IMR-90 (cell line): ENCODE measurements around the gene TBPL2. TPM values are rescaled to one million over a fixed set of nuclear protein-coding genes. Genes with fewer than 3 reads are reported as not detected.

Experiments used
- ATAC-seq: fragments of 200-7000 bp; cut with Tn5 transposase; 2 replicates; pipeline ENCODE4 v1.9.1; 2020; ENCODE audit warnings: low read depth, mild to moderate bottlenecking, moderate library complexity
- BruUV-seq: library from RNA; stranded (reverse); fragments of 400-500 nt; replicated peaks from 2 replicates; lab custom pipeline; 2021; lab: Mats Ljungman, UMichigan
- CTCF ChIA-PET: fragments of 300-600 bp; formaldehyde crosslinking; extraction: SDS; loops from one replicate; lab custom pipeline; 2021; ENCODE audit warnings: antibody characterized with exemption; lab: Yijun Ruan, JAX
- POLR2A ChIA-PET: fragments of 300-600 bp; sonication (Branson Sonifier 250); formaldehyde crosslinking; loops from one replicate; lab custom pipeline; 2022; ENCODE audit warnings: antibody characterized with exemption; ENCODE audit not compliant: unreplicated experiment; lab: Charles Lee
- DNase-seq: peaks from one replicate; pipeline ENCODE4 v3.0.0; 2013
- H2AFZ ChIP-seq: replicated peaks from 2 replicates; pipeline ENCODE3; 2013; ENCODE audit warnings: low read length, mild to moderate bottlenecking; ENCODE audit not compliant: poor library complexity
- H2AK5ac ChIP-seq: 2 replicates; pipeline ENCODE4 v1.6.1; 2013; ENCODE audit warnings: low read depth, low read length, inconsistent platforms
- H2AK9ac ChIP-seq: replicated peaks from 2 replicates; pipeline ENCODE3; 2013; ENCODE audit warnings: mild to moderate bottlenecking, low read depth, low read length, moderate library complexity; ENCODE audit not compliant: poor library complexity
- H2BK120ac ChIP-seq: 2 replicates; pipeline ENCODE4 v1.6.1; 2013; ENCODE audit warnings: low read depth, low read length, inconsistent platforms
- H2BK15ac ChIP-seq: 3 replicates; pipeline ENCODE4 v1.6.1; 2013; ENCODE audit warnings: low read depth, low read length, inconsistent platforms
- H2BK20ac ChIP-seq: 2 replicates; pipeline ENCODE4 v1.6.1; 2013; ENCODE audit warnings: low read depth, mild to moderate bottlenecking, inconsistent platforms, low read length, moderate library complexity
- H2BK5ac ChIP-seq: 2 replicates; pipeline ENCODE4 v1.6.1; 2013; ENCODE audit warnings: mild to moderate bottlenecking, low read depth, low read length, inconsistent platforms; ENCODE audit not compliant: poor library complexity, severe bottlenecking
- H3K14ac ChIP-seq: replicated peaks from 2 replicates; pipeline ENCODE4 v1.6.1; 2013; ENCODE audit warnings: low read depth, low read length, inconsistent platforms
- H3K18ac ChIP-seq: 2 replicates; pipeline ENCODE4 v1.6.1; 2013; ENCODE audit warnings: low read depth, low read length, control low read depth
- H3K23ac ChIP-seq: 2 replicates; pipeline ENCODE4 v1.6.1; 2013; ENCODE audit warnings: low read depth, low read length, inconsistent platforms
- H3K27ac ChIP-seq: 2 replicates; pipeline ENCODE4 v1.5.1; 2013; ENCODE audit warnings: mild to moderate bottlenecking, control low read depth, low read length; ENCODE audit not compliant: insufficient read depth
- H3K27me3 ChIP-seq: 2 replicates; pipeline ENCODE4 v1.6.1; 2013; ENCODE audit warnings: low read length; ENCODE audit not compliant: control insufficient read depth, insufficient read depth
- H3K36me3 ChIP-seq: 2 replicates; pipeline ENCODE4 v1.6.1; 2013; ENCODE audit warnings: low read length, mixed read lengths; ENCODE audit not compliant: control insufficient read depth, insufficient read depth
- H3K4ac ChIP-seq: 2 replicates; pipeline ENCODE4 v1.6.1; 2013; ENCODE audit warnings: low read depth, low read length, inconsistent platforms
- H3K4me1 ChIP-seq: 2 replicates; pipeline ENCODE4 v1.6.1; 2013; ENCODE audit warnings: low read length, mixed read lengths; ENCODE audit not compliant: control insufficient read depth, insufficient read depth
- H3K4me2 ChIP-seq: 2 replicates; pipeline ENCODE4 v1.6.1; 2013; ENCODE audit warnings: low read depth, mild to moderate bottlenecking, control low read depth, low read length, moderate library complexity
- H3K4me3 ChIP-seq: 2 replicates; pipeline ENCODE4 v1.5.1; 2013; ENCODE audit warnings: low read depth, mild to moderate bottlenecking, control low read depth, low read length, moderate library complexity; ENCODE audit not compliant: insufficient read depth
- H3K56ac ChIP-seq: 2 replicates; pipeline ENCODE4 v1.6.1; 2013; ENCODE audit warnings: low read length, inconsistent platforms; ENCODE audit not compliant: insufficient read depth; ENCODE audit errors: extremely low read depth
- H3K79me1 ChIP-seq, 2 experiments: 2 replicates each; pipeline ENCODE4 v1.6.1; 2013; ENCODE audit warnings: low read length in 2 of 2, inconsistent platforms in 1 of 2, low read depth in 1 of 2
- H3K9ac ChIP-seq: 2 replicates; pipeline ENCODE4 v1.6.1; 2013; ENCODE audit warnings: low read depth, low read length, control low read depth
- H3K9me1 ChIP-seq: 2 replicates; pipeline ENCODE4 v1.6.1; 2013; ENCODE audit warnings: low read length, inconsistent platforms; ENCODE audit not compliant: insufficient read depth
- H3K9me3 ChIP-seq: 2 replicates; pipeline ENCODE4 v1.6.1; 2013; ENCODE audit warnings: low read length; ENCODE audit not compliant: control insufficient read depth, insufficient read depth
- H4K20me1 ChIP-seq: 2 replicates; pipeline ENCODE4 v1.6.1; 2013; ENCODE audit warnings: low read length, inconsistent platforms; ENCODE audit not compliant: insufficient read depth
- H4K5ac ChIP-seq: 2 replicates; pipeline ENCODE4 v1.6.1; 2013; ENCODE audit warnings: mild to moderate bottlenecking, low read depth, low read length, control low read depth
- H4K8ac ChIP-seq, 2 experiments: 2 replicates each; pipeline ENCODE4 v1.6.1; 2013; ENCODE audit warnings: low read depth in 2 of 2, low read length in 2 of 2, control low read depth in 1 of 2, inconsistent platforms in 1 of 2
- H4K91ac ChIP-seq: 2 replicates; pipeline ENCODE4 v1.6.1; 2013; ENCODE audit warnings: low read depth, low read length, inconsistent platforms; ENCODE audit not compliant: insufficient read depth
- BHLHE40 ChIP-seq: fragments of 150-350 bp; IDR thresholded peaks from 2 replicates; pipeline ENCODE4 v1.6.1; 2016; ENCODE audit warnings: mild to moderate bottlenecking, low read depth, low read length
- CEBPB ChIP-seq: IDR thresholded peaks from 2 replicates; pipeline ENCODE4 v1.6.1; 2012; ENCODE audit warnings: low read depth, low read length, improper control_type of control experiment
- CHD1 ChIP-seq: IDR thresholded peaks from 2 replicates; pipeline ENCODE4 v1.6.1; 2012; ENCODE audit warnings: low read depth, low read length, improper control_type of control experiment
- CTCF ChIP-seq: conservative IDR thresholded peaks from 2 replicates; pipeline ENCODE4 v1.5.1; 2012; ENCODE audit warnings: mild to moderate bottlenecking, low read depth, low read length, improper control_type of control experiment
- ELK1 ChIP-seq: fragments of 150-350 bp; IDR thresholded peaks from 2 replicates; pipeline ENCODE4 v1.6.1; 2016; ENCODE audit warnings: low read depth, mild to moderate bottlenecking, low read length, moderate library complexity, borderline replicate concordance
- FOS ChIP-seq: fragments of 150-350 bp; IDR thresholded peaks from 2 replicates; pipeline ENCODE4 v1.6.1; 2016; ENCODE audit warnings: low read depth, low read length
- MAFK ChIP-seq: IDR thresholded peaks from 2 replicates; pipeline ENCODE4 v1.6.1; 2012; ENCODE audit warnings: low read depth, low read length, improper control_type of control experiment
- MAZ ChIP-seq: IDR thresholded peaks from 2 replicates; pipeline ENCODE4 v1.6.1; 2012; ENCODE audit warnings: low read depth, mild to moderate bottlenecking, low read length, improper control_type of control experiment, moderate library complexity, borderline replicate concordance
- MXI1 ChIP-seq: IDR thresholded peaks from 2 replicates; pipeline ENCODE4 v1.6.1; 2012; ENCODE audit warnings: low read depth, mild to moderate bottlenecking, low read length, moderate library complexity, borderline replicate concordance
- NFE2L2 ChIP-seq: fragments of 150-350 bp; IDR thresholded peaks from 2 replicates; pipeline ENCODE4 v1.6.1; 2016; ENCODE audit warnings: low read depth, mild to moderate bottlenecking, low read length
- POLR2A ChIP-seq: IDR thresholded peaks from 2 replicates; pipeline ENCODE4 v1.6.1; 2012; ENCODE audit warnings: mild to moderate bottlenecking, low read depth, low read length
- RAD21 ChIP-seq: IDR thresholded peaks from 2 replicates; pipeline ENCODE4 v1.6.1; 2012; ENCODE audit warnings: low read length, improper control_type of control experiment
- RCOR1 ChIP-seq: IDR thresholded peaks from 2 replicates; pipeline ENCODE4 v1.6.1; 2012; ENCODE audit warnings: mild to moderate bottlenecking, low read length, improper control_type of control experiment; ENCODE audit not compliant: insufficient replicate concordance
- RFX5 ChIP-seq: IDR thresholded peaks from 2 replicates; pipeline ENCODE4 v1.8.0; 2012; ENCODE audit warnings: low read depth, mild to moderate bottlenecking, low read length, moderate library complexity
- SMC3 ChIP-seq: fragments of 150-350 bp; IDR thresholded peaks from 2 replicates; pipeline ENCODE4 v1.6.1; 2016; ENCODE audit warnings: low read depth, mild to moderate bottlenecking, antibody characterized with exemption, low read length, moderate library complexity
- USF2 ChIP-seq: fragments of 150-350 bp; IDR thresholded peaks from 2 replicates; pipeline ENCODE4 v1.6.1; 2017; ENCODE audit warnings: mild to moderate bottlenecking, antibody characterized with exemption, low read length, low read depth
- WGBS, 2 experiments: methylation state at CpG; one replicate each; pipeline versions ENCODE4 v1.1.5 to v1.1.7; 2013; ENCODE audit warnings: missing lambda C conversion rate in 2 of 2; ENCODE audit not compliant: insufficient read length in 1 of 2; ENCODE audit errors: extremely low coverage in 2 of 2; 5-methylcytosine and 5-hydroxymethylcytosine counted together
- dilution Hi-C: fragments of 300-500 bp; cut with HindIII; formaldehyde crosslinking; loops from one replicate; pipeline ENCODE4 v1.14.3; 2018; ENCODE audit warnings: low sequenced_read_pairs; ENCODE audit not compliant: unreplicated experiment
- in situ Hi-C: fragments of 300-500 bp; cut with MboI; formaldehyde crosslinking; loops from 3 replicates; pipeline ENCODE4 v1.14.3; 2019; ENCODE audit warnings: low sequenced_read_pairs, inconsistent platforms, mixed read lengths
- intact Hi-C: fragments of 100-400 bp; cut with micrococcal nuclease; formaldehyde crosslinking; loops from 2 replicates; pipeline ENCODE4 v1.10.0; 2022
- polyA plus RNA-seq, 3 experiments: library from polyadenylated mRNA; depleted of rRNA; stranded (reverse); fragments of >200 nt; gene quantifications; 2 replicates each; pipeline ENCODE4 v1.2.3, GENCODE V29; 2012; ENCODE audit warnings: low replicate concordance in 1 of 3
- total RNA-seq: library from RNA; depleted of rRNA; stranded (reverse); fragments of >200 nt; gene quantifications from 2 replicates; pipeline ENCODE4 v1.2.3, GENCODE V29; 2012

Gene TBPL2
- total and polyA plus RNA-seq, 2 of the 4 experiments (the other 2 are of a cell fraction), result not detected

GRCh38 chr14:55399852-55400251 lies 40.6 kb downstream of the TBPL2 start:
- Histone ChIP-seq H2BK15ac (no peak overlapping the region; the same call in 2 of the 3 replicates), H3K27me3 (no peaks in the 10 kb centered on the region), H3K18ac (no peak overlapping the region), H3K36me3 (peaks cover 5% of the 10 kb centered on the region; the same call in 1 of the 2 replicates), H2AK5ac (peak overlapping the region; percentile 67; the same call in 1 of the 2 replicates), H3K4me3 (no peak overlapping the region), H3K14ac (0 out of 2 replicates have a peak overlapping the region, but pooled peaks have one; percentile 18), H2AFZ (no peak overlapping the region), H3K9me1 (peaks cover 8% of the 10 kb centered on the region; the same call in 1 of the 2 replicates), H3K79me1 (peaks cover 23 to 36% of the 10 kb centered on the region in 2 experiments), H2BK5ac (peak overlapping the region; percentile 81), H3K27ac (no peak overlapping the region), H3K23ac (no peak overlapping the region; the same call in 1 of the 2 replicates), H2BK20ac (no peak overlapping the region), H4K5ac (no peak overlapping the region), H4K8ac (no peak overlapping the region), H3K56ac (no peak overlapping the region), H3K4me2 (no peak overlapping the region; the same call in 1 of the 2 replicates), H3K9ac (no peak overlapping the region), H2BK120ac (no peak overlapping the region), H3K9me3 (no peaks in the 10 kb centered on the region), H3K4ac (no peak overlapping the region; the same call in 1 of the 2 replicates), H4K91ac (no peak overlapping the region), H3K4me1 (peaks cover 2% of the 10 kb centered on the region; the same call in 1 of the 2 replicates), H2AK9ac (no peak overlapping the region), H4K20me1 (no peaks in the 10 kb centered on the region)
- dilution Hi-C loops (no loop called here), intact Hi-C loops (no loop called here), in situ Hi-C loops (no loop called here)
- DNase-seq (peak; percentile 44), ATAC-seq (no peak)
- TF ChIP-seq CTCF (no peak), USF2 (no peak), MAZ (no peak), RCOR1 (no peak), BHLHE40 (no peak), ELK1 (no peak), RFX5 (no peak), SMC3 (no peak), CEBPB (no peak), NFE2L2 (no peak), POLR2A (no peak), MXI1 (no peak), CHD1 (no peak), RAD21 (no peak), FOS (no peak), MAFK (no peak)
- no CpG with 5 or more reads among the region's 2 CpGs for WGBS, 2 experiments
- no TSS peak for BruUV-seq
- ChIA-PET CTCF (no interaction called here), POLR2A (no interaction called here)
